Right ventricle myocardium inferior (tissue), 1 donor: ENCODE data around the gene ITGB1. TPM values are rescaled to one million over a fixed set of nuclear protein-coding genes. Genes with fewer than 3 reads are reported as not detected.

ENCODE experiments used
- ATAC-seq: fragments of 200-7000 bp; cut with Tn5 transposase; one replicate; pipeline ENCODE4 v1.9.1; 2020; ENCODE audit warnings: mild to moderate bottlenecking, moderate library complexity
- DNase-seq: peaks from one replicate; pipeline ENCODE4 v3.0.0; 2021; ENCODE audit errors: missing footprints
- intact Hi-C: fragments of 100-400 bp; cut with DNase I; formaldehyde crosslinking; loops from one replicate; pipeline ENCODE4 v1.11.0; 2022
- total RNA-seq: library from RNA; stranded (reverse); fragmentation: NEBNext Ultra II Directional; extraction: Animal tissue kit (Norgen Biotek cat#: 25700); gene quantifications from one replicate; pipeline ENCODE4 v1.2.1, GENCODE V29; 2021
- donor health status: DM: no; HTN: yes; CAD: no; lungs with severe emphysema.

ITGB1 gene
- total RNA-seq, 1 donor from 2014 or later = 583 TPM

- intact Hi-C loops = loop anchor here (2.0 kb wide), 1 partner anchor 46 kb away; no protein-coding TSS in a partner anchor
- DNase-seq = no peak
- no peak for ATAC-seq
Observed at GRCh38 chr10:32959006-32959920, 1.2 kb upstream of the ITGB1 start.

- intact Hi-C loops = loop anchor here (1.0 to 2.0 kb wide), 3 partner anchors 17 to 47 kb away; no protein-coding TSS in a partner anchor
- peak; percentile 14 for ATAC-seq
- DNase-seq = peak; percentile 85
Observed at GRCh38 chr10:32957341-32958084, 517 bp downstream of the ITGB1 start.

GRCh38 chr10:32956365-32957197, 1.4 kb downstream of the ITGB1 start:
- no peak for ATAC-seq
- intact Hi-C loops = loop anchor here (2.0 kb wide), 1 partner anchor 16 kb away; no protein-coding TSS in a partner anchor
- no peak for DNase-seq

GRCh38 chr10:32955790-32956189, 2.2 kb downstream of the ITGB1 start:
- no peak for DNase-seq
- no peak for ATAC-seq
- intact Hi-C loops = loop anchor here (2.0 kb wide), 1 partner anchor 15 kb away; no protein-coding TSS in a partner anchor

- intact Hi-C loops = no loop called here
- ATAC-seq (no peak), DNase-seq (no peak)
Observed at GRCh38 chr10:32955299-32955772, 2.7 kb downstream of the ITGB1 start.

- intact Hi-C loops = no loop called here
- ATAC-seq (no peak), DNase-seq (no peak)
Observed at GRCh38 chr10:32954545-32955298, 3.3 kb downstream of the ITGB1 start.

GRCh38 chr10:32954080-32954479, 4.0 kb downstream of the ITGB1 start:
- DNase-seq (no peak), ATAC-seq (no peak)
- intact Hi-C loops = no loop called here

- DNase-seq (no peak), ATAC-seq (no peak)
- intact Hi-C loops = no loop called here
Observed at GRCh38 chr10:32953277-32953927, 4.6 kb downstream of the ITGB1 start.

- ATAC-seq (no peak), DNase-seq (no peak)
- intact Hi-C loops = no loop called here
Observed at GRCh38 chr10:32952541-32953276, 5.3 kb downstream of the ITGB1 start.

GRCh38 chr10:32952094-32952493, 5.9 kb downstream of the ITGB1 start:
- ATAC-seq (no peak), DNase-seq (no peak)
- intact Hi-C loops = no loop called here

- intact Hi-C loops = no loop called here
- no peak for DNase-seq
- no peak for ATAC-seq
Observed at GRCh38 chr10:32951111-32951510, 6.9 kb downstream of the ITGB1 start.

- intact Hi-C loops = no loop called here
- DNase-seq (no peak), ATAC-seq (no peak)
Observed at GRCh38 chr10:32950591-32951108, 7.4 kb downstream of the ITGB1 start.

- no peak for DNase-seq
- no peak for ATAC-seq
- intact Hi-C loops = no loop called here
Observed at GRCh38 chr10:32949221-32949678, 8.8 kb downstream of the ITGB1 start.

- ATAC-seq (no peak), DNase-seq (no peak)
- intact Hi-C loops = no loop called here
Observed at GRCh38 chr10:32948451-32948850, 9.6 kb downstream of the ITGB1 start.

GRCh38 chr10:32947586-32947985, 10.4 kb downstream of the ITGB1 start:
- intact Hi-C loops = no loop called here
- ATAC-seq (no peak), DNase-seq (no peak)

GRCh38 chr10:32946108-32946507, 11.9 kb downstream of the ITGB1 start:
- intact Hi-C loops = no loop called here
- ATAC-seq = no peak
- no peak for DNase-seq
